Hepatocyte (in vitro differentiated cells): Measurements from ENCODE around the gene ZAP70. TPM values are rescaled to one million over a fixed set of nuclear protein-coding genes. Genes with fewer than 3 reads are reported as not detected.

Experiments used
- DNase-seq: peaks from one replicate; pipeline ENCODE4 v3.0.0-alpha.2; 2016; ENCODE audit warnings: low spot score
- H2AFZ ChIP-seq: fragments of 200-600 bp; sonication (generic); 2 replicates; pipeline ENCODE4 v1.6.0; 2016; ENCODE audit warnings: antibody characterized with exemption, mild to moderate bottlenecking
- H3K27ac ChIP-seq: fragments of 200-600 bp; sonication (generic); 2 replicates; pipeline ENCODE4 v1.5.1; 2016; ENCODE audit warnings: mild to moderate bottlenecking
- H3K27me3 ChIP-seq: fragments of 200-600 bp; sonication (generic); 2 replicates; pipeline ENCODE4 v1.6.1; 2016
- H3K36me3 ChIP-seq: fragments of 200-600 bp; sonication (generic); replicated peaks from 2 replicates; pipeline ENCODE4 v1.5.1; 2016; ENCODE audit warnings: low read depth; ENCODE audit not compliant: insufficient read depth
- H3K4me1 ChIP-seq: fragments of 200-600 bp; sonication (generic); 2 replicates; pipeline ENCODE4 v1.5.1; 2016; ENCODE audit warnings: mild to moderate bottlenecking, moderate library complexity; ENCODE audit not compliant: insufficient read depth
- H3K4me2 ChIP-seq: fragments of 200-600 bp; sonication (generic); 2 replicates; pipeline ENCODE4 v1.6.0; 2016
- H3K4me3 ChIP-seq: fragments of 200-600 bp; sonication (generic); 2 replicates; pipeline ENCODE4 v1.5.1; 2016; ENCODE audit warnings: mild to moderate bottlenecking
- H3K79me2 ChIP-seq: fragments of 200-600 bp; sonication (generic); 2 replicates; pipeline ENCODE4 v1.6.0; 2017; ENCODE audit warnings: mild to moderate bottlenecking
- H3K9me2 ChIP-seq: fragments of 200-600 bp; sonication (generic); replicated peaks from 2 replicates; pipeline ENCODE4 v1.6.0; 2017; ENCODE audit warnings: mild to moderate bottlenecking; ENCODE audit not compliant: insufficient read depth
- H3K9me3 ChIP-seq: fragments of 200-600 bp; sonication (generic); 2 replicates; pipeline ENCODE4 v1.5.1; 2016; ENCODE audit warnings: low read depth, mild to moderate bottlenecking
- H4K20me1 ChIP-seq: fragments of 200-600 bp; sonication (generic); 2 replicates; pipeline ENCODE4 v1.6.0; 2016; ENCODE audit warnings: mild to moderate bottlenecking; ENCODE audit not compliant: insufficient read depth, poor library complexity, severe bottlenecking
- CTCF ChIP-seq: fragments of 200-600 bp; sonication (generic); IDR thresholded peaks from 2 replicates; pipeline ENCODE4 v1.5.1; 2016; ENCODE audit warnings: antibody characterized with exemption, mild to moderate bottlenecking; ENCODE audit not compliant: poor library complexity
- EZH2 ChIP-seq: fragments of 200-600 bp; sonication (generic); IDR thresholded peaks from 2 replicates; pipeline ENCODE4 v1.6.1; 2016; ENCODE audit warnings: antibody characterized with exemption, mild to moderate bottlenecking, borderline replicate concordance
- EZH2phosphoT487 ChIP-seq: fragments of 200-600 bp; sonication (generic); IDR thresholded peaks from one replicate; pipeline ENCODE4 v1.6.1; 2018; ENCODE audit warnings: antibody characterized with exemption, mild to moderate bottlenecking, low read depth, moderate library complexity; ENCODE audit not compliant: unreplicated experiment, severe bottlenecking
- WGBS: methylation state at CpG from one replicate; pipeline ENCODE4 v1.1.6; 2016; ENCODE audit warnings: low lambda C conversion rate; ENCODE audit errors: missing lambda C conversion rate; 5-methylcytosine and 5-hydroxymethylcytosine counted together
- polyA plus RNA-seq: library from polyadenylated mRNA; unstranded; fragments of >200 nt; fragmentation: Nextera tagmentation; extraction: Ambion mirVana; gene quantifications from 2 replicates; pipeline ENCODE4 v1.2.1, GENCODE V29; 2016
- total RNA-seq: library from RNA; depleted of rRNA; stranded (reverse); fragments of >200 nt; gene quantifications from 2 replicates; pipeline ENCODE4 v1.2.3, GENCODE V29; 2014

Gene ZAP70
- total and polyA plus RNA-seq, 2 experiments from 2014 or later = 0.80 to 1.5 TPM

GRCh38 chr2:97769308-97769707, 55.9 kb downstream of the ZAP70 start:
- H3K9me3 ChIP-seq = no peaks in the 10 kb centered on the region
- no peak overlapping the region for H3K27ac ChIP-seq
- H3K9me2 ChIP-seq = no peaks in the 10 kb centered on the region
- H3K79me2 ChIP-seq = no peaks in the 10 kb centered on the region
- H2AFZ ChIP-seq = no peak overlapping the region
- no peaks in the 10 kb centered on the region for H3K27me3 ChIP-seq
- peaks cover 3% of the 10 kb centered on the region for H3K36me3 ChIP-seq
- WGBS = 100% methylated on average over 3 of the region's 3 CpGs
- H3K4me2 ChIP-seq = no peak overlapping the region
- no peak for DNase-seq
- H3K4me3 ChIP-seq = no peak overlapping the region
- TF ChIP-seq CTCF (no peak), EZH2phosphoT487 (no peak), EZH2 (no peak)
- H3K4me1 ChIP-seq = no peaks in the 10 kb centered on the region
- no peaks in the 10 kb centered on the region for H4K20me1 ChIP-seq

DNA sequence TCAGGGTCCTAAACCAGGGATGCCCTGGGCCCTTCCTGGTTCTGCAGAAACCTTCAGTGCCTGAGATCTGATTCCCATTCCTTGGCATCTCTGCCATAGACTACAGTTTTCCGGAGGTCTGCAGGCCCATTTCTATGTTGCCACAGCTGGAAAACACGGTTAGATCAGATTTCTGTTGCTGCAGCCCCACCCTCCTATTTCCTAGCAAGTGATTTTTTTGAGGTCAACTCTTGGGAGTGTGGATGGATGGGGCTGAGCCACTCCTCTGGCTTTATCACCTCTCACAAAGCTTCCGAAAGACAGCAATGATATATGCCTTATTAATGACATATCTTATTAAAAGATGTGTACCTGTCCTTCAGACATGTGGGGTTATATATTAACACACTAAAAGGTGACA, 56.3 kb downstream of the ZAP70 start:
- peaks cover 3% of the 10 kb centered on the region for H3K36me3 ChIP-seq
- H3K79me2 ChIP-seq = no peaks in the 10 kb centered on the region
- 74% methylated on average over 3 of the region's 3 CpGs for WGBS
- no peak for DNase-seq
- no peak overlapping the region for H3K4me3 ChIP-seq
- H3K4me2 ChIP-seq = no peak overlapping the region
- H4K20me1 ChIP-seq = no peaks in the 10 kb centered on the region
- TF ChIP-seq EZH2phosphoT487 (no peak), CTCF (no peak), EZH2 (no peak)
- no peak overlapping the region for H2AFZ ChIP-seq
- H3K27ac ChIP-seq = no peak overlapping the region
- H3K9me3 ChIP-seq = no peaks in the 10 kb centered on the region
- no peaks in the 10 kb centered on the region for H3K27me3 ChIP-seq
- H3K9me2 ChIP-seq = no peaks in the 10 kb centered on the region
- no peaks in the 10 kb centered on the region for H3K4me1 ChIP-seq

GRCh38 chr2:97770445-97770844, 57.1 kb downstream of the ZAP70 start:
- H3K9me2 ChIP-seq = no peaks in the 10 kb centered on the region
- 54% methylated on average over 4 of the region's 4 CpGs for WGBS
- H3K79me2 ChIP-seq = no peaks in the 10 kb centered on the region
- no peaks in the 10 kb centered on the region for H4K20me1 ChIP-seq
- no peaks in the 10 kb centered on the region for H3K27me3 ChIP-seq
- H2AFZ ChIP-seq = no peak overlapping the region
- H3K36me3 ChIP-seq = peaks cover 3% of the 10 kb centered on the region
- H3K4me1 ChIP-seq = no peaks in the 10 kb centered on the region
- no peak overlapping the region for H3K4me2 ChIP-seq
- H3K27ac ChIP-seq = no peak overlapping the region
- no peak for TF ChIP-seq EZH2
- no peak for TF ChIP-seq EZH2phosphoT487
- TF ChIP-seq CTCF = no peak
- H3K9me3 ChIP-seq = no peaks in the 10 kb centered on the region
- no peak overlapping the region for H3K4me3 ChIP-seq
- DNase-seq = no peak

DNA sequence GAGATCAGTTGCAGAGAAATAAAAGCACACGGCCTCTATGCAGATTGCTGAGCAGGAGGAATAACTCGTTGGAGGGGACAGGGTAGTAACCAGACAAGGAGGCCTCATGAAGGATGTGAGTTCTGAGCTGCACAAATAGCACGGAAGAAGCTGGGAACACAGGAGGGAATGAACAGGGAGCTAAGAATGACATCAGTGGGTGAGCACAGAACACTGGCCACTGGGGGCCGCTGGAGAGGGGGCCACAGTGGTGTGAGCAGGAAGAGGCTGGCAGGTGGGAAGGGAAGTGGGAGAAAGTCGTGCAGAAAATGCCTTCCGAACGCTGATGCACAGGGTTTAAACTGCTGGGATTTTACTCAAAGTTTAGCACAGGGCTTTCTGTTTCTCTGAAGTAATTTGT, 61.0 kb downstream of the ZAP70 start:
- H3K27ac ChIP-seq = no peak overlapping the region
- no peak overlapping the region for H2AFZ ChIP-seq
- no peaks in the 10 kb centered on the region for H4K20me1 ChIP-seq
- no peaks in the 10 kb centered on the region for H3K9me2 ChIP-seq
- H3K4me1 ChIP-seq = no peaks in the 10 kb centered on the region
- no peaks in the 10 kb centered on the region for H3K79me2 ChIP-seq
- TF ChIP-seq EZH2phosphoT487 (no peak), EZH2 (no peak), CTCF (peak; percentile 18)
- no peaks in the 10 kb centered on the region for H3K36me3 ChIP-seq
- no peak overlapping the region for H3K4me3 ChIP-seq
- H3K4me2 ChIP-seq = no peak overlapping the region
- 72% methylated on average over 7 of the region's 7 CpGs for WGBS
- H3K27me3 ChIP-seq = no peaks in the 10 kb centered on the region
- H3K9me3 ChIP-seq = no peaks in the 10 kb centered on the region
- peak; percentile 36 for DNase-seq
